OCI-LY7 (cell line): ENCODE measurements around the gene U2SURP.
"Not testable (repeated sequence)": the region's sequence is repeated elsewhere in the genome, so short reads cannot be mapped to it uniquely, and the experiment has no call there.

Experiments
- CTCF ChIP-seq: fragments of 200-600 bp; sonication (generic); conservative IDR thresholded peaks from 2 replicates; pipeline ENCODE4 v1.5.1; 2014; ENCODE audit warnings: mild to moderate bottlenecking, antibody characterized with exemption, low read length, moderate library complexity, mixed read lengths
- EZH2phosphoT487 ChIP-seq: fragments of 200-600 bp; sonication (generic); IDR thresholded peaks from 2 replicates; pipeline ENCODE4 v1.6.1; 2018; ENCODE audit warnings: low read depth, borderline replicate concordance, mild to moderate bottlenecking, mixed run types, antibody characterized with exemption, low read length, moderate library complexity, mixed read lengths

DNA sequence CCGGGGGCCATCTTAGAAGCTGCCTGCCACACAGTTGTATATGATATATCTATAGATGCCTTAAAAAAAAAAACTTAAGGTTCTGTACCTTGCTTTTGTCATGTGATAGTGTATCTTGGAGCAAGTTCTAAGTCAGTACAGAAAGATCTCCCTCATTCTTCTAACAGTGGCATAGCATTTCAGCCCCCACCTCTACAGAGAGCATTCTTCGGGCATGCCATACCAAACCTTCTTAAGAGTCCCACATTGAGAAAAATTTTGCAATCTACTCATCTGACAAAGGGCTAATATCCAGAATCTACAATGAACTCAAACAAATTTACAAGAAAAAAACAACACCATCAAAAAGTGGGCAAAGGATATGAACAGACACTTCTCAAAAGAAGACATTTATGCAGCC, 13.1 kb upstream of the U2SURP start:
- not testable (repeated sequence) for TF ChIP-seq CTCF, EZH2phosphoT487
